Hepatocyte (in vitro differentiated cells): ENCODE data around the gene INCENP. TPM values are rescaled to one million over a fixed set of nuclear protein-coding genes. Genes with fewer than 3 reads are reported as not detected.
A peak's percentile ranks its signal among the peaks of the same experiment; 100 is the strongest.

Experiments
- DNase-seq: peaks from one replicate; pipeline ENCODE4 v3.0.0-alpha.2; 2016; ENCODE audit warnings: low spot score
- H2AFZ ChIP-seq: fragments of 200-600 bp; sonication (generic); 2 replicates; pipeline ENCODE4 v1.6.0; 2016; ENCODE audit warnings: antibody characterized with exemption, mild to moderate bottlenecking
- H3K27ac ChIP-seq: fragments of 200-600 bp; sonication (generic); 2 replicates; pipeline ENCODE4 v1.5.1; 2016; ENCODE audit warnings: mild to moderate bottlenecking
- H3K27me3 ChIP-seq: fragments of 200-600 bp; sonication (generic); 2 replicates; pipeline ENCODE4 v1.6.1; 2016
- H3K36me3 ChIP-seq: fragments of 200-600 bp; sonication (generic); replicated peaks from 2 replicates; pipeline ENCODE4 v1.5.1; 2016; ENCODE audit warnings: low read depth; ENCODE audit not compliant: insufficient read depth
- H3K4me1 ChIP-seq: fragments of 200-600 bp; sonication (generic); 2 replicates; pipeline ENCODE4 v1.5.1; 2016; ENCODE audit warnings: mild to moderate bottlenecking, moderate library complexity; ENCODE audit not compliant: insufficient read depth
- H3K4me2 ChIP-seq: fragments of 200-600 bp; sonication (generic); 2 replicates; pipeline ENCODE4 v1.6.0; 2016
- H3K4me3 ChIP-seq: fragments of 200-600 bp; sonication (generic); 2 replicates; pipeline ENCODE4 v1.5.1; 2016; ENCODE audit warnings: mild to moderate bottlenecking
- H3K79me2 ChIP-seq: fragments of 200-600 bp; sonication (generic); 2 replicates; pipeline ENCODE4 v1.6.0; 2017; ENCODE audit warnings: mild to moderate bottlenecking
- H3K9me2 ChIP-seq: fragments of 200-600 bp; sonication (generic); replicated peaks from 2 replicates; pipeline ENCODE4 v1.6.0; 2017; ENCODE audit warnings: mild to moderate bottlenecking; ENCODE audit not compliant: insufficient read depth
- H3K9me3 ChIP-seq: fragments of 200-600 bp; sonication (generic); 2 replicates; pipeline ENCODE4 v1.5.1; 2016; ENCODE audit warnings: low read depth, mild to moderate bottlenecking
- H4K20me1 ChIP-seq: fragments of 200-600 bp; sonication (generic); 2 replicates; pipeline ENCODE4 v1.6.0; 2016; ENCODE audit warnings: mild to moderate bottlenecking; ENCODE audit not compliant: insufficient read depth, poor library complexity, severe bottlenecking
- EZH2 ChIP-seq: fragments of 200-600 bp; sonication (generic); IDR thresholded peaks from 2 replicates; pipeline ENCODE4 v1.6.1; 2016; ENCODE audit warnings: antibody characterized with exemption, mild to moderate bottlenecking, borderline replicate concordance
- EZH2phosphoT487 ChIP-seq: fragments of 200-600 bp; sonication (generic); IDR thresholded peaks from one replicate; pipeline ENCODE4 v1.6.1; 2018; ENCODE audit warnings: antibody characterized with exemption, mild to moderate bottlenecking, low read depth, moderate library complexity; ENCODE audit not compliant: unreplicated experiment, severe bottlenecking
- WGBS: methylation state at CpG from one replicate; pipeline ENCODE4 v1.1.6; 2016; ENCODE audit warnings: low lambda C conversion rate; ENCODE audit errors: missing lambda C conversion rate; 5-methylcytosine and 5-hydroxymethylcytosine counted together
- polyA plus RNA-seq: library from polyadenylated mRNA; unstranded; fragments of >200 nt; fragmentation: Nextera tagmentation; extraction: Ambion mirVana; gene quantifications from 2 replicates; pipeline ENCODE4 v1.2.1, GENCODE V29; 2016
- total RNA-seq: library from RNA; depleted of rRNA; stranded (reverse); fragments of >200 nt; gene quantifications from 2 replicates; pipeline ENCODE4 v1.2.3, GENCODE V29; 2014
- TF ChIP-seq, protein P1 (sequence below): fragments of 200-600 bp; sonication (generic); IDR thresholded peaks from 2 replicates; pipeline ENCODE4 v1.5.1; 2016; ENCODE audit warnings: antibody characterized with exemption, mild to moderate bottlenecking; ENCODE audit not compliant: poor library complexity

The INCENP gene
- total and polyA plus RNA-seq, 2 experiments from 2014 or later = 2.2 to 12.8 TPM

DNA sequence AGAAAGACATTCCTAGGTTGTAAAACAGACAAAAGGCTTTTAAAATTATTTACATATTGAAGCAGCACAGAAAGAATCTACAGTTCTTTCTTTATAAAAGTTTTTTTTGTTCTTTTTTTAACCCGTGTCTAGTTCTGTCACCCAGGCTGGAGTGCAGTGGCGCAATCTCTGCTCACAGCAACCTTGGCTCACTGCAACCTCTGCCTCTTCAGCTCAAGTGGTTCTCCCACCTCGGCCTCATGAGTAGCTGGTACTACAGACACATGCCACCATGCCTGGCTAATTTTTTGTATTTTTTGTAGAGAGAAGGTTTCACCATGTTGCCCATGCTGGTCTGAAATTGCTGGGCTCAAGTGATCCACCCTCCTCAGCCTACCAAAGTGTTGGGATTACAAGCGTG, 3.8 kb upstream of the INCENP start:
- Histone ChIP-seq H3K9me2 (no peaks in the 10 kb centered on the region), H4K20me1 (no peaks in the 10 kb centered on the region)
- WGBS = 89% methylated on average over 4 of the region's 4 CpGs

DNA sequence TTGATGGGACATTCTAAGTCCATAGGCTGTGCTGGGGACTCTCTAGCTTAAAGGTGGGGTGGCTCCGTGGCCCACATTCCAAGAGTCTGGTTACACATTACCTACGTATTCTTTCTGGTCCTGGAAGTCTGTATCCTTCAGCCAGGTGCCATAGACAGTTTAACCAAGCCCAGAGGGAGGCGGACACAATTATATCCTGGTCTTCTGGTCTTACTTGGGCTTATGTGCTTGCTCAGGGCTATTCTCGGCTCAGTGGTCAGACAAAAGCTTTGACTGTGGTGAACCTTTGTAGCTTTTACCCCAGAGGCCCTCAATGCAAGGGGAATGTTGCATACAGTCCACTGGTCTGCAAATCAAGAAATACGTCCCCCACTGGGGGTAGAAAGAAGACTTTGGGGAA, 3.4 kb upstream of the INCENP start:
- Histone ChIP-seq H3K4me3 (no peak overlapping the region), H3K9me3 (no peaks in the 10 kb centered on the region), H3K4me2 (no peak overlapping the region), H4K20me1 (no peaks in the 10 kb centered on the region), H3K27me3 (no peaks in the 10 kb centered on the region), H3K9me2 (no peaks in the 10 kb centered on the region), H3K27ac (no peak overlapping the region), H2AFZ (no peak overlapping the region), H3K4me1 (peaks cover 8% of the 10 kb centered on the region), H3K36me3 (no peaks in the 10 kb centered on the region), H3K79me2 (peaks cover 11% of the 10 kb centered on the region)
- DNase-seq = no peak
- 78% methylated on average over 5 of the region's 5 CpGs for WGBS
- TF ChIP-seq EZH2 (no peak), EZH2phosphoT487 (no peak)
- TF ChIP-seq, protein P1, sequence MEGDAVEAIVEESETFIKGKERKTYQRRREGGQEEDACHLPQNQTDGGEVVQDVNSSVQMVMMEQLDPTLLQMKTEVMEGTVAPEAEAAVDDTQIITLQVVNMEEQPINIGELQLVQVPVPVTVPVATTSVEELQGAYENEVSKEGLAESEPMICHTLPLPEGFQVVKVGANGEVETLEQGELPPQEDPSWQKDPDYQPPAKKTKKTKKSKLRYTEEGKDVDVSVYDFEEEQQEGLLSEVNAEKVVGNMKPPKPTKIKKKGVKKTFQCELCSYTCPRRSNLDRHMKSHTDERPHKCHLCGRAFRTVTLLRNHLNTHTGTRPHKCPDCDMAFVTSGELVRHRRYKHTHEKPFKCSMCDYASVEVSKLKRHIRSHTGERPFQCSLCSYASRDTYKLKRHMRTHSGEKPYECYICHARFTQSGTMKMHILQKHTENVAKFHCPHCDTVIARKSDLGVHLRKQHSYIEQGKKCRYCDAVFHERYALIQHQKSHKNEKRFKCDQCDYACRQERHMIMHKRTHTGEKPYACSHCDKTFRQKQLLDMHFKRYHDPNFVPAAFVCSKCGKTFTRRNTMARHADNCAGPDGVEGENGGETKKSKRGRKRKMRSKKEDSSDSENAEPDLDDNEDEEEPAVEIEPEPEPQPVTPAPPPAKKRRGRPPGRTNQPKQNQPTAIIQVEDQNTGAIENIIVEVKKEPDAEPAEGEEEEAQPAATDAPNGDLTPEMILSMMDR = no peak

More for the DNA sequence above, 3.8 kb upstream of the INCENP start:
- Histone ChIP-seq H3K4me1 (peaks cover 4% of the 10 kb centered on the region), H2AFZ (no peak overlapping the region), H3K4me2 (no peak overlapping the region), H3K27me3 (no peaks in the 10 kb centered on the region), H3K9me3 (no peaks in the 10 kb centered on the region), H3K27ac (no peak overlapping the region), H3K36me3 (no peaks in the 10 kb centered on the region), H3K79me2 (peaks cover 7% of the 10 kb centered on the region), H3K4me3 (no peak overlapping the region)
- no peak for DNase-seq
- no peak for TF ChIP-seq EZH2phosphoT487
- TF ChIP-seq, protein P1 = no peak
- TF ChIP-seq EZH2 = no peak

DNA sequence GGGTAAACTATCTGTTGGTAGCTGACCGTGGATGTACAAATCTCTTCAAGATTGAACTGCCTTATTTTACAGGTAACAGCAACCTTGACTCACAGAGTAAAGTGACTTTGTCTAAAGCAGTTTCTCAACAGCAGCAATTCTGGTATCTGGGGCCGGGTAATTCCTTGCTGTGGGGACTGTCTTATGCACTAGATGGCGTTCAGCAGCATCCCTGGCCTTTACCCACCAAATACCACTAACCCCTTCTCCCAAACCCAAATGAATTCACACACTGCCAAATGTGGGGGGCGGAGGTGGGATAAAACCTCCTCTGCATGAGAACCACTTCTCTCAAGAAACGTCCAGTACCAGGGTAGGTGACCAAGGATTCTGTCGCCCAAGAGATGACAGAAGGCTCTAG, 1.7 kb upstream of the INCENP start:
- H3K79me2 ChIP-seq = peaks cover 26% of the 10 kb centered on the region
- no peak overlapping the region for H2AFZ ChIP-seq
- no peaks in the 10 kb centered on the region for H3K36me3 ChIP-seq
- H3K9me2 ChIP-seq = no peaks in the 10 kb centered on the region
- no peak overlapping the region for H3K4me3 ChIP-seq
- TF ChIP-seq EZH2phosphoT487 (no peak), EZH2 (no peak)
- TF ChIP-seq, protein P1 = peak; percentile 21
- no peak overlapping the region for H3K27ac ChIP-seq
- WGBS = 56% methylated on average over 6 of the region's 6 CpGs
- no peaks in the 10 kb centered on the region for H3K27me3 ChIP-seq
- no peaks in the 10 kb centered on the region for H4K20me1 ChIP-seq
- H3K4me1 ChIP-seq = peaks cover 9% of the 10 kb centered on the region
- no peak overlapping the region for H3K4me2 ChIP-seq
- DNase-seq = no peak
- no peaks in the 10 kb centered on the region for H3K9me3 ChIP-seq
